ENCODE data around the gene TARBP1.
A peak's percentile ranks its signal among the peaks of the same experiment; 100 is the strongest.

TARBP1 gene

DNA sequence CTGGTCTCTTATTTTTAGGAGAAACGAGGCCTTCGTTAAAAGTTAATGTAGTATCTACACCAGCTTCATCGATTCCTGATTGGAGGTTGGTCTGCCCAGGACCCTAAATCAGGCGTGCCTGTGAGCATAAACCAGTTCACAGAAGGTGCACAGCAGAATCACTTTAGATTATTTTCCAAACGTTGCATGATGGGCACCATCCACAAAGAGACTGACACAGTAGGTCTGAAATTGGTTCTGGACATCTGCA is 256 bp upstream of the TARBP1 start:
- Histone ChIP-seq H3K4me3 (ENCODE audit: low read depth, low read length) (peak overlapping the region; percentile 99), H2AFZ (ENCODE audit: low read length, unreplicated experiment) (peak overlapping the region; percentile 73)

GRCh38 chr1:234478152-234478480 is 863 bp downstream of the TARBP1 start:
- Histone ChIP-seq H3K4me1 (ENCODE audit: control insufficient read depth, insufficient read depth, low read length, unreplicated experiment) (peaks cover 13% of the 10 kb centered on the region), H3K27ac (ENCODE audit: low read depth, low read length) (peak overlapping the region; percentile 44; the same call in 1 of the 2 replicates), H3K27me3 (ENCODE audit: insufficient read depth, low read length) (peaks cover 11% of the 10 kb centered on the region; the same call in 1 of the 2 replicates), H3K79me2 (ENCODE audit: control insufficient read depth, insufficient read depth, low read length, unreplicated experiment) (peaks cover 39% of the 10 kb centered on the region), H2AFZ (ENCODE audit: low read length, unreplicated experiment) (peak overlapping the region; percentile 83), H3K4me3 (ENCODE audit: low read depth, low read length) (peak overlapping the region; percentile 99), H3K36me3 (ENCODE audit: insufficient read depth, low read length) (no peaks in the 10 kb centered on the region)

More for the DNA sequence above, 256 bp upstream of the TARBP1 start:
- Histone ChIP-seq H3K79me2 (ENCODE audit: control insufficient read depth, insufficient read depth, low read length, unreplicated experiment) (peaks cover 34% of the 10 kb centered on the region), H3K4me1 (ENCODE audit: control insufficient read depth, insufficient read depth, low read length, unreplicated experiment) (peaks cover 13% of the 10 kb centered on the region), H3K27ac (ENCODE audit: low read depth, low read length) (no peak overlapping the region), H3K27me3 (ENCODE audit: insufficient read depth, low read length) (peaks cover 12% of the 10 kb centered on the region; the same call in 1 of the 2 replicates), H3K36me3 (ENCODE audit: insufficient read depth, low read length) (no peaks in the 10 kb centered on the region)

DNA sequence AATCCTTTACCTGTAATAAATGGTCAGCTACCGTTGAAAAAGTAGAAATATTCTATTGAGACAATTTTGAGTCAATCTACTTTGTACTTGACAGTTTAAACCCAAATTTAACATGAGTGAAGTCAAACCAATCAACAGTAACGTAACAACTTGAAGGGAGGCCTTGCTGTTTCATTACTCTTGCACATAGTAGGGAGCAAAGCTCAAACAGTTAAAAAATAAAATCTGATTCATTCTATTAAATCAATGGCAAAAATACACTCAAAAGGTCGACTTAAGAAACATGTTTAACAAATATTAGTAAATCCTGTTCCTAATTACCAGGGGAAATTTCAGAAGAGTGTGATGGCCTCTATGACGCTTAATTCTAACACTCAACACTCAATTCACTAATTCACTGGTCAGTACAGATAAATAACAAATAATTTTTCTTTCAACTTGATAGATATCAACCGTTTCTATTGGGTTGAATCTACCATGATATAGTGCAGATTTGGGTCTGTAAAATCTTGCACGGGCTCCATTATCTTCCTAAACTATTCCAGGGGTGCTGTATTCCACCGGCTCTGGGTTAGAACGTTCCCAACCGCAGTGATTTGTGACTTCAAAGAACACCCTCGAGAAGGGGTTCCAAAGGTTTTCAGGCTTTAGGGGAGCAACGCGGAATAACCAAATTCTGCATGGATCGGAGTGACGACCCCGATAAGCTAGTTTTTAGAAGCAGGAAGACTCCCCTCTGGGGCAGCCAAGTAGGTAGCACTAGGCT is 1.4 kb downstream of the TARBP1 start:
- Histone ChIP-seq H3K4me1 (ENCODE audit: control insufficient read depth, insufficient read depth, low read length, unreplicated experiment) (peaks cover 13% of the 10 kb centered on the region), H3K79me2 (ENCODE audit: control insufficient read depth, insufficient read depth, low read length, unreplicated experiment) (peaks cover 39% of the 10 kb centered on the region), H2AFZ (ENCODE audit: low read length, unreplicated experiment) (peak overlapping the region; percentile 83), H3K27me3 (ENCODE audit: insufficient read depth, low read length) (peaks cover 5% of the 10 kb centered on the region; the same call in 1 of the 2 replicates), H3K4me3 (ENCODE audit: low read depth, low read length) (peak overlapping the region; percentile 99), H3K36me3 (ENCODE audit: insufficient read depth, low read length) (no peaks in the 10 kb centered on the region), H3K27ac (ENCODE audit: low read depth, low read length) (no peak overlapping the region)

DNA sequence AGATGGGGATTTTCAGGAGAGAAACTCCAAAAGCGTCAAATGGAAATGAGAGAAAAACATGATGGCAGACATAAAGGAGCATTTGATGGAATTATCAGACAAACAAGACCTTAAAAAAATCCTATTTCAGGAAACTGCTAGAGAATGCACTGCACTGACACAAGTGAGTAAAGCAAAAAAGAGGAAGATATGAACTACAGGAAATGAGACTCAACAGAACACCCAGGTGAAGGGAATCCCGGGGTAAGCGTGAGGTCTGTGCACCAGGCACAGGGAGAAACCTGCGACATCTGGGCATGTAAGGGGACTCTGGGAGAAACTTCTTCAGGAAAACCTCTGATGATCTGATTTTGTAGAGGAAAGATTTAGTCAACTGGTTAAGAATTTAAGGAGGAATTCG is 2.8 kb downstream of the TARBP1 start:
- no peak overlapping the region for H3K4me3 ChIP-seq (ENCODE audit: low read depth, low read length)
- H3K27ac ChIP-seq (ENCODE audit: low read depth, low read length) = no peak overlapping the region
- H3K79me2 ChIP-seq (ENCODE audit: control insufficient read depth, insufficient read depth, low read length, unreplicated experiment) = peaks cover 39% of the 10 kb centered on the region
- H3K36me3 ChIP-seq (ENCODE audit: insufficient read depth, low read length) = 0 out of 2 replicates have a peak, but pooled peaks cover 6% of the 10 kb centered on the region
- no peak overlapping the region for H2AFZ ChIP-seq (ENCODE audit: low read length, unreplicated experiment)
- H3K27me3 ChIP-seq (ENCODE audit: insufficient read depth, low read length) = no peaks in the 10 kb centered on the region
- H3K4me1 ChIP-seq (ENCODE audit: control insufficient read depth, insufficient read depth, low read length, unreplicated experiment) = peaks cover 13% of the 10 kb centered on the region

GRCh38 chr1:234475167-234475793 is 3.7 kb downstream of the TARBP1 start:
- Histone ChIP-seq H3K4me3 (ENCODE audit: low read depth, low read length) (no peak overlapping the region), H3K36me3 (ENCODE audit: insufficient read depth, low read length) (0 out of 2 replicates have a peak, but pooled peaks cover 6% of the 10 kb centered on the region), H3K79me2 (ENCODE audit: control insufficient read depth, insufficient read depth, low read length, unreplicated experiment) (peaks cover 39% of the 10 kb centered on the region), H3K27ac (ENCODE audit: low read depth, low read length) (no peak overlapping the region), H3K27me3 (ENCODE audit: insufficient read depth, low read length) (no peaks in the 10 kb centered on the region), H2AFZ (ENCODE audit: low read length, unreplicated experiment) (no peak overlapping the region), H3K4me1 (ENCODE audit: control insufficient read depth, insufficient read depth, low read length, unreplicated experiment) (peaks cover 13% of the 10 kb centered on the region)

DNA sequence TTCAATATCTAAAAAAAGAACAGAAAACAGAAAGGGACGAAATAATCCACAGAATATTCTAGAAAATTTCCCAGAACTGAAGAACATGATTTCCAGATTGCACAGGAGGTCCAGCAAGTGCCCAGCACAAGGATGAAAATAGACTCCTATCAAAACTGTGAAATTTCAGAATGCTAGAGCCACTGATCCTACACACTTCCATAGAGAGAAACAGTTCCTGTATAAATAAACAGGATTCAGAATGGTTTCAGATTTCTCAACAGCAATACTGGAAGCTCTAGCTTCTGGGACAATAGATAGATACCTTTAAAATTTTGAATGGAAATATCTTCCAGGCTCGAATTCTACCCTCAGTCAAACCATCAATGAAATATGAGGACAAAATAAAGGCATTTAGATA is 4.6 kb downstream of the TARBP1 start:
- H3K27ac ChIP-seq (ENCODE audit: low read depth, low read length) = no peak overlapping the region
- H3K4me3 ChIP-seq (ENCODE audit: low read depth, low read length) = no peak overlapping the region
- H3K79me2 ChIP-seq (ENCODE audit: control insufficient read depth, insufficient read depth, low read length, unreplicated experiment) = peaks cover 39% of the 10 kb centered on the region
- 0 out of 2 replicates have a peak, but pooled peaks cover 6% of the 10 kb centered on the region for H3K36me3 ChIP-seq (ENCODE audit: insufficient read depth, low read length)
- H3K27me3 ChIP-seq (ENCODE audit: insufficient read depth, low read length) = no peaks in the 10 kb centered on the region
- peaks cover 13% of the 10 kb centered on the region for H3K4me1 ChIP-seq (ENCODE audit: control insufficient read depth, insufficient read depth, low read length, unreplicated experiment)
- H2AFZ ChIP-seq (ENCODE audit: low read length, unreplicated experiment) = no peak overlapping the region

DNA sequence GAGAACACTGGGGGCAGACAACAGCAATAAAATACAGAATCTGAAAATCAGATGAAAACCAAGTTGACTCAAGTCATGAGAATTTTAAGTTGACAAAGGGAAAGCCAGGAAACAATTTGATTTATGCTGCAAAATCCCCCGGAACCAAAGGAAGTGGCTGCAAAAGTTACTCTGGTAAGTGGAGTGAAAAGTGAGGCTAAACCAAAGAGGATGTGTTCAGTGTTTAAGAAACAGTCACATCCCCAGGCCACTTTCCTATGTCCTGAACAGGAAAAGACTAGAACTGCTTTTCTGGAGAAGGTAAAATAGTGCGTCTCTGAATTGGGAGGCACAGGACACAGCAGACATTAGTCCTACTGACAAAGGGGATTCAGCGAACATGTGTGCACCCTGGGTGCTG is 5.9 kb downstream of the TARBP1 start:
- Histone ChIP-seq H3K27me3 (ENCODE audit: insufficient read depth, low read length) (no peaks in the 10 kb centered on the region), H2AFZ (ENCODE audit: low read length, unreplicated experiment) (no peak overlapping the region), H3K4me3 (ENCODE audit: low read depth, low read length) (no peak overlapping the region), H3K79me2 (ENCODE audit: control insufficient read depth, insufficient read depth, low read length, unreplicated experiment) (peaks cover 39% of the 10 kb centered on the region), H3K4me1 (ENCODE audit: control insufficient read depth, insufficient read depth, low read length, unreplicated experiment) (peaks cover 10% of the 10 kb centered on the region), H3K27ac (ENCODE audit: low read depth, low read length) (no peak overlapping the region), H3K36me3 (ENCODE audit: insufficient read depth, low read length) (0 out of 2 replicates have a peak, but pooled peaks cover 6% of the 10 kb centered on the region)

DNA sequence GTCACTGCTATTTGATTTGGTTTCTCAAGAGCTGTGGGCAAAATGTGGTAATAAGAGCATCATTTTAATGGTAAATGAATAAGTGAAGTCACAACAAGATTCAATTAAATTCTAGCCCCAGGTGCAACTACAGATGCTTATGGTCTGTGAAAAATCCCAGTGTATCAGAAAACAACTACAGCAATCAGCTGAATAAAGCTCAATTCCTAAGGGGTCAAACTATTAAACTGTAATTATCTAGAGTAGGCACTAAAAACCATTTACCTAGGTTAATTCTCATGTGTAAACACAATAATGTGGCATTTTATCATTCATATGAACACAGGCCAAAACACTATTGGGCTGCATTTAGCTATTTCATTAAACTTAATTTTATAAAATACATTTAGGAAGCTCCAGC is 9.6 kb downstream of the TARBP1 start:
- no peak overlapping the region for H3K27ac ChIP-seq (ENCODE audit: low read depth, low read length)

GRCh38 chr1:234468580-234468979 is 10.4 kb downstream of the TARBP1 start:
- Histone ChIP-seq H3K36me3 (ENCODE audit: insufficient read depth, low read length) (peaks cover 18% of the 10 kb centered on the region; the same call in 1 of the 2 replicates), H3K27ac (ENCODE audit: low read depth, low read length) (no peak overlapping the region), H3K4me3 (ENCODE audit: low read depth, low read length) (no peak overlapping the region), H2AFZ (ENCODE audit: low read length, unreplicated experiment) (no peak overlapping the region), H3K27me3 (ENCODE audit: insufficient read depth, low read length) (no peaks in the 10 kb centered on the region), H3K79me2 (ENCODE audit: control insufficient read depth, insufficient read depth, low read length, unreplicated experiment) (no peaks in the 10 kb centered on the region), H3K4me1 (ENCODE audit: control insufficient read depth, insufficient read depth, low read length, unreplicated experiment) (no peaks in the 10 kb centered on the region)

More for the DNA sequence above, 9.6 kb downstream of the TARBP1 start:
- Histone ChIP-seq H3K79me2 (ENCODE audit: control insufficient read depth, insufficient read depth, low read length, unreplicated experiment) (peaks cover 7% of the 10 kb centered on the region), H2AFZ (ENCODE audit: low read length, unreplicated experiment) (no peak overlapping the region), H3K27me3 (ENCODE audit: insufficient read depth, low read length) (no peaks in the 10 kb centered on the region), H3K4me3 (ENCODE audit: low read depth, low read length) (no peak overlapping the region), H3K4me1 (ENCODE audit: control insufficient read depth, insufficient read depth, low read length, unreplicated experiment) (no peaks in the 10 kb centered on the region), H3K36me3 (ENCODE audit: insufficient read depth, low read length) (peaks cover 18% of the 10 kb centered on the region; the same call in 1 of the 2 replicates)

DNA sequence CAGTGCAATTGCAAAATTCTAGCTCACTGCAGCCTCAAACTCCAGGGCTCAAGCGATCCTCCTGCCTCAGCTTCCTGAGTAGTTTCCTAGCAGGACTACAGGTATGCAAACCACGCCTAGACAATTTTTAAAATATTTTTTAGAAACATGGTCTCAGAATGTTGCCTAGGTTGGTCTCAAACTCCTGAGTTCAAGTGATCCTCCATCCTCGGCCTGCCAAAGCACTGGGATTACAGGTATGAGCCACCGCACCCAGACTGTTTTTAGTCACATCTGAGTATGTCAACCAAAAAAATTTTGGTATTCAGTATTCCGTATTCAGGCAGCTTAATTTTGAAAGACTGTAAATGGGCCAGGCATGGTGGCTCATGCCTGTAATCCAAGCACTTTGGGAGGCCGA is 11.2 kb downstream of the TARBP1 start:
- H3K36me3 ChIP-seq (ENCODE audit: insufficient read depth, low read length) = peaks cover 18% of the 10 kb centered on the region; the same call in 1 of the 2 replicates
- no peak overlapping the region for H2AFZ ChIP-seq (ENCODE audit: low read length, unreplicated experiment)
- no peak overlapping the region for H3K4me3 ChIP-seq (ENCODE audit: low read depth, low read length)
- no peak overlapping the region for H3K27ac ChIP-seq (ENCODE audit: low read depth, low read length)
- H3K27me3 ChIP-seq (ENCODE audit: insufficient read depth, low read length) = no peaks in the 10 kb centered on the region
- no peaks in the 10 kb centered on the region for H3K79me2 ChIP-seq (ENCODE audit: control insufficient read depth, insufficient read depth, low read length, unreplicated experiment)
- no peaks in the 10 kb centered on the region for H3K4me1 ChIP-seq (ENCODE audit: control insufficient read depth, insufficient read depth, low read length, unreplicated experiment)

- no peak overlapping the region for H3K27ac ChIP-seq (ENCODE audit: low read depth, low read length)
Measured at GRCh38 chr1:234466945-234467344, 12.0 kb downstream of the TARBP1 start.

More at GRCh38 chr1:234466945-234467344, 12.0 kb downstream of the TARBP1 start:
- H3K27me3 ChIP-seq (ENCODE audit: insufficient read depth, low read length) = no peaks in the 10 kb centered on the region
- peaks cover 18% of the 10 kb centered on the region; the same call in 1 of the 2 replicates for H3K36me3 ChIP-seq (ENCODE audit: insufficient read depth, low read length)
- H3K4me1 ChIP-seq (ENCODE audit: control insufficient read depth, insufficient read depth, low read length, unreplicated experiment) = no peaks in the 10 kb centered on the region
- no peak overlapping the region for H2AFZ ChIP-seq (ENCODE audit: low read length, unreplicated experiment)
- H3K79me2 ChIP-seq (ENCODE audit: control insufficient read depth, insufficient read depth, low read length, unreplicated experiment) = no peaks in the 10 kb centered on the region
- H3K4me3 ChIP-seq (ENCODE audit: low read depth, low read length) = no peak overlapping the region
